K562 (cell line): ENCODE data around the gene PLA2G2E. TPM values are rescaled to one million over a fixed set of nuclear protein-coding genes. Genes with fewer than 3 reads are reported as not detected.
A peak's percentile ranks its signal among the peaks of the same experiment; 100 is the strongest.

Experiments
- BCL6 ChIP-seq: fragments of 250-450 bp; sonication (Bioruptor Pico); IDR thresholded peaks from 2 replicates; pipeline ENCODE4 v1.4.0; 2020
- BDP1 ChIP-seq: IDR thresholded peaks from 3 replicates; pipeline ENCODE4 v1.6.1; 2011; ENCODE audit not compliant: insufficient read length, insufficient read depth
- BHLHE40 ChIP-seq: IDR thresholded peaks from 2 replicates; pipeline ENCODE4 v1.6.1; 2011; ENCODE audit warnings: low read length, improper control_type of control experiment
- CHD4 ChIP-seq: fragments of 200-600 bp; sonication (generic); IDR thresholded peaks from 3 replicates; pipeline ENCODE4 v1.6.1; 2012; ENCODE audit warnings: low read depth, mild to moderate bottlenecking, mixed read lengths, low read length, inconsistent platforms; ENCODE audit not compliant: insufficient read depth, insufficient replicate concordance, poor library complexity, severe bottlenecking
- E2F6 ChIP-seq, 2 experiments: IDR thresholded peaks; 2 replicates each; pipeline ENCODE4 v1.6.1; 2011; ENCODE audit warnings: borderline replicate concordance in 1 of 2, control low read depth in 1 of 2, low read depth in 1 of 2, low read length in 1 of 2, mild to moderate bottlenecking in 1 of 2, mixed read lengths in 1 of 2, moderate library complexity in 1 of 2; ENCODE audit not compliant: insufficient read depth in 1 of 2, insufficient read length in 1 of 2, poor library complexity in 1 of 2, severe bottlenecking in 1 of 2; ENCODE audit errors: extremely low read depth in 1 of 2
- ETV1 ChIP-seq: fragments of 450-650 bp; conservative IDR thresholded peaks from 2 replicates; pipeline ENCODE4 v1.6.1; 2016; ENCODE audit warnings: missing genetic modification characterization, control low read depth, low read depth, missing compliant biosample characterization
- JUND ChIP-seq, 2 experiments: IDR thresholded peaks; 2 replicates in 1 of 2; 3 replicates in 1 of 2; pipeline ENCODE4 v1.6.1; 2011; ENCODE audit warnings: borderline replicate concordance in 2 of 2, low read depth in 2 of 2, low read length in 2 of 2, improper control_type of control experiment in 1 of 2, missing biosample characterization in 1 of 2, missing genetic modification characterization in 1 of 2, missing genetic modification reagents in 1 of 2
- KDM5B ChIP-seq: fragments of 200-600 bp; sonication (generic); IDR thresholded peaks from 2 replicates; pipeline ENCODE4 v1.6.1; 2012; ENCODE audit warnings: low read depth, mild to moderate bottlenecking, moderate library complexity, low read length, control low read depth, inconsistent platforms; ENCODE audit not compliant: insufficient replicate concordance
- LEF1 ChIP-seq: fragments of 450-650 bp; IDR thresholded peaks from 2 replicates; pipeline ENCODE4 v1.6.1; 2016; ENCODE audit warnings: mild to moderate bottlenecking
- MLLT1 ChIP-seq, 2 experiments: fragments of 450-650 bp; IDR thresholded peaks; 2 replicates each; pipeline ENCODE4 v1.6.1; 2016
- NRF1 ChIP-seq, 2 experiments: fragments of 450-650 bp; IDR thresholded peaks in 1 of 2; conservative IDR thresholded peaks in 1 of 2; 2 replicates each; pipeline ENCODE4 v1.6.1; 2014; ENCODE audit warnings: mild to moderate bottlenecking in 2 of 2
- PBX2 ChIP-seq, 2 experiments: IDR thresholded peaks in 1 of 2; conservative IDR thresholded peaks in 1 of 2; 2 replicates each; pipeline ENCODE4 v1.6.1; 2016; ENCODE audit warnings: low read depth in 2 of 2, mild to moderate bottlenecking in 1 of 2, missing compliant biosample characterization in 1 of 2, missing genetic modification characterization in 1 of 2, moderate library complexity in 1 of 2
- RNF2 ChIP-seq: sonication (generic); IDR thresholded peaks from 2 replicates; pipeline ENCODE4 v1.6.1; 2016
- SP1 ChIP-seq: sonication (generic); formaldehyde crosslinking; IDR thresholded peaks from 2 replicates; pipeline ENCODE4 v1.8.1; 2022; ENCODE audit warnings: mild to moderate bottlenecking, missing genetic modification reagents
- TAF1 ChIP-seq: IDR thresholded peaks from 2 replicates; pipeline ENCODE4 v1.6.1; 2011; ENCODE audit warnings: mild to moderate bottlenecking, low read length, moderate library complexity; ENCODE audit not compliant: insufficient read depth, control insufficient read depth, severe bottlenecking; ENCODE audit errors: extremely low read depth
- TBP ChIP-seq: optimal IDR thresholded peaks from 2 replicates; pipeline ENCODE3; 2011; ENCODE audit warnings: low read depth, low read length, improper control_type of control experiment
- ZNF584 ChIP-seq: fragments of 200-800 bp; sonication (Bioruptor generic); IDR thresholded peaks from 2 replicates; pipeline ENCODE4 v1.6.1; 2016; ENCODE audit warnings: low read depth, mild to moderate bottlenecking, missing genetic modification characterization, missing compliant biosample characterization
- ZNF76 ChIP-seq: fragments of 250-450 bp; sonication (Bioruptor Pico); IDR thresholded peaks from 2 replicates; pipeline ENCODE4 v1.4.0; 2020; ENCODE audit warnings: mild to moderate bottlenecking, moderate library complexity, borderline replicate concordance
- polyA plus RNA-seq, 8 experiments: library from polyadenylated mRNA; depleted of rRNA in 4 of 8; stranded (reverse) in 5 of 8; unstranded in 3 of 8; fragments of >200 nt; fragmentation: Nextera tagmentation in 2 of 8; fragmentation: Illumina TruSeq in 1 of 8; extraction: Ambion mirVana in 2 of 8; extraction: Trizol in 1 of 8; gene quantifications; 2 replicates each; pipeline versions ENCODE4 v1.2.1 to v1.2.3, GENCODE V29; 2011 to 2014; ENCODE audit warnings: inconsistent platforms in 1 of 8, missing spikeins in 1 of 8
- total RNA-seq, 7 experiments: library from RNA; depleted of rRNA in 6 of 7; stranded (reverse); fragments of >200 nt in 6 of 7; fragmentation: Illumina TruSeq in 2 of 7; extraction: Trizol in 2 of 7; gene quantifications; 2 replicates each; pipeline versions ENCODE4 v1.2.1 to v1.2.3, GENCODE V29; 2011 to 2021; ENCODE audit warnings: low replicate concordance in 1 of 7

Gene PLA2G2E
- total and polyA plus RNA-seq, 9 of the 15 experiments (the other 6 are each of a cell fraction or from before 2014, with no cell fraction given), result not detected

- TF ChIP-seq SP1 (CRISPR knock-in tag) (peak; percentile 65), TBP (peak; percentile 95), ZNF584 (CRISPR knock-in tag) (0 out of 2 replicates have a peak, but pooled peaks have one; percentile 38), JUND (IDR thresholded peaks at IDR 0.05; ENCODE audit: borderline replicate concordance, low read depth, low read length) (no peak), JUND (tag; IDR thresholded peaks at IDR 0.05; ENCODE audit: borderline replicate concordance, low read depth, low read length) (peak; percentile 44; the same call in 1 of the 3 replicates), BCL6 (CRISPR knock-in tag) (0 out of 2 replicates have a peak, but pooled peaks have one; percentile 22), NRF1 (conservative IDR thresholded peaks at IDR 0.05 in 1 of 2, IDR thresholded peaks at IDR 0.05 in 1 of 2) (peak in 1 of 2 experiments; percentile 22; a peak in 1 of 4 replicates), TAF1 (peak; percentile 24), PBX2 (CRISPR knock-in tag; IDR thresholded peaks at IDR 0.05; ENCODE audit: low read depth) (no peak), PBX2 (tag; conservative IDR thresholded peaks at IDR 0.05; ENCODE audit: low read depth) (peak; percentile 86), CHD4 (no peak), BHLHE40 (peak; percentile 56), ETV1 (tag) (0 out of 2 replicates have a peak, but pooled peaks have one; percentile 20), RNF2 (peak; percentile 77; the same call in 1 of the 2 replicates), E2F6 (IDR thresholded peaks at IDR 0.05; ENCODE audit: borderline replicate concordance in 1 of 2, extremely low read depth in 1 of 2, insufficient read depth in 1 of 2, insufficient read length in 1 of 2, low read depth in 1 of 2, low read length in 1 of 2, poor library complexity in 1 of 2, severe bottlenecking in 1 of 2) (peak; percentile 73 to 83), ZNF76 (CRISPR knock-in tag) (0 out of 2 replicates have a peak, but pooled peaks have one; percentile 67), KDM5B (peak; percentile 53), LEF1 (no peak), BDP1 (no peak), MLLT1 (IDR thresholded peaks at IDR 0.05) (peak in 1 of 2 experiments; percentile 18; a peak in 1 of 4 replicates)
These were observed 45.4 kb downstream of the PLA2G2E start (continued) for GRCh38 chr1:19877821-19878636.
